ENCODE data around the gene TXNDC5.
"Not testable (repeated sequence)": the region's sequence is repeated elsewhere in the genome, so short reads cannot be mapped to it uniquely, and the experiment has no call there.

Gene TXNDC5

DNA sequence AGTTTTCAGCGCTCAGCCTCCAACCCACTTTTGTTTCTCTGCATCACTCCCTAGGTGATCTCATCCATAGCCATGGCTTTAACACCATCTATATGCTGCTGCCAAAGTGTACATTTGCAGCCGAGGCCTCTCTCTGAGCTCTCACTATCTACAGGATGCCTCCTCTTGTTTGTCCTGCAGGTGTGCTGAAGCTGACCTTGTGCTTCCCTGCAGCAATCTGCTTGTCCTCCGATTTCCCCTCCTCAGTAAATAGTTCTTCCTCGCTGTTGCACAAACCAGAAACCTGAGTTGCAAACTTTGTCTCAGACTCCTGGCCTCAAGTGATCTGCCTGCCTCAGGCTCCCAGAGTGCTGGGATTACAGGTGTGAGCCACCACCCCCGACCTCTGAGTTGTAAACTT, 3.7 kb upstream of the TXNDC5 start:
- no peak for DNase-seq (ENCODE audit: low spot score)

GRCh38 chr6:7912736-7913517, 2.3 kb upstream of the TXNDC5 start:
- DNase-seq (ENCODE audit: low spot score): no peak

DNA sequence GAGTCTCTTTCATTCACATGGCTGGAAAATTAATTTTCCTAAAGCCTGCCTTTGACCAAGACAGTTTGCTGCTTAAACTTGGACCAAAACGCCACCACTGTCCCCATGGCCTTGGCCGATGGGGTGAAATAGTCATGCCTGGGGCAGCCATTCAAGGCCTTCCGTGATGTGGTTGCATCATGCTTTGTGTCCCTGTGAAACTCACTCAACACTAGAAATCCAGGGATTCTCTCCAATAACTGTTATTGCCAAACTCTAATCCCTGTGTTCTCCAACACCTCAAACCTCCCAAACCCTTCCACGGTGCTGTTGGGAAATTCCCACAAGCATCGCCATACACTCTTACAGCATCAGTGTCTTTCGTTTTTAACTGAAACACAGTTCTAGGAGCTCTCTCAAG, 1.4 kb upstream of the TXNDC5 start:
- DNase-seq (ENCODE audit: low spot score): no peak

DNA sequence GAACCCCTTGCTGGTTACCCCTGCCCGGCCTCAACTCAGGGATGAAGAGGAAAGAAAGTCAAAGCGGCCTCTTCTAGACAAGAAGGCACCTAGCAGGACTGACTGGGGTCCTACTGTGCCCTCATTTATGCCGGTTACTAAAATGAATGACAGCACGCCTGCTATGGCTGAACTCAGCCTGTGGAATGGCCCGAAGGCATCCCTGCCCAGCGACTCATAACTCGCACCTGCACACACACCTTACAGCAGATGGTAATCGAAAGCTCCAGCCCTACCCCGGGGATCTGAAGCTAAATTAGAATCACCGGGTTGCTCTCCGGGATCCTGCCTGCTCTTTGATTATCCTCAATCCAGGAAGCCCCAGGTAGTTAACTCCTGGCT, 747 bp upstream of the TXNDC5 start:
- DNase-seq (ENCODE audit: low spot score): no peak

- DNase-seq (ENCODE audit: low spot score): no peak
Measured at GRCh38 chr6:7910298-7910653, 312 bp downstream of the TXNDC5 start.

- no peak for DNase-seq (ENCODE audit: low spot score)
Measured at GRCh38 chr6:7909323-7910276, 988 bp downstream of the TXNDC5 start.

GRCh38 chr6:7907159-7907558, 3.4 kb downstream of the TXNDC5 start:
- DNase-seq (ENCODE audit: low spot score): no peak

DNA sequence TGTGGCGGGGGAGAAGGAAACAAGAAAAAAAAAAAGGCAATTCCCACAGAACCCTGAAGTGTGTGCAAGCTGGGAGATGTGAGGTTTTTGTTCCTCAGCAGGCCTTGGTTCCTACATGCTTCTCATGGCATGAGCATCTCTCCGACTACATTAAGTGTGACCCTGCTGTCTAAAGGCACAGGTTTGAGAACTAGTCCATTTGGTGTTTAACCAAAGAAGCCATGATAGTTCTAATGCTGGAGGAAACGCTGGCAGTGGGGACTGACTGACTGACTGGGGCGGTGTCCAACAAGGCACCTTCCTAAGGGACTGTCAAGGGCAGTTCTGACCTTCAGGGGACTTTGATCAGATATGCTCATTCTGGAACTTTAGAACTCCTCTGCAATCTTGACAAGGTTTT, 3.8 kb downstream of the TXNDC5 start:
- no peak for DNase-seq (ENCODE audit: low spot score)

DNA sequence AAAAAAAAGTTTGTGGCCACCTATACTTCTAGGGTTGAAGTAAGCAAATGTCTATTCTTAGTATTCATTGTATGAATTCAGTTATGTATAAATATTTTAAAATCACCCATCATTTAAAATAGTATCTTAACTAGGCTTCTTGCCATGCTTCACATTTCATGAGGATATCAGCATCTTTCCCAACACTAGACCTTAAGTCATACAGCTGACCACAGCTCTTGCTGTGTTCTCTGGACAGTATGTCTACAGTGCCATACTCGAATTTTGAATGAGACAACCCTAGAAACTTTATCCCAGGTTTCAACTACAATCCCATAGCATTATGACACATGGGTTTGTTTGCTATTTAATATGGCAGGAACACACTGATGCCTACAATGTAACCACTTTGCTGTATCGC, 5.2 kb downstream of the TXNDC5 start:
- no peak for DNase-seq (ENCODE audit: low spot score)

- DNase-seq (ENCODE audit: low spot score): no peak
Measured at GRCh38 chr6:7904654-7905319, 5.8 kb downstream of the TXNDC5 start.

- no peak for DNase-seq (ENCODE audit: low spot score)
Measured at GRCh38 chr6:7903673-7904072, 6.9 kb downstream of the TXNDC5 start.

DNA sequence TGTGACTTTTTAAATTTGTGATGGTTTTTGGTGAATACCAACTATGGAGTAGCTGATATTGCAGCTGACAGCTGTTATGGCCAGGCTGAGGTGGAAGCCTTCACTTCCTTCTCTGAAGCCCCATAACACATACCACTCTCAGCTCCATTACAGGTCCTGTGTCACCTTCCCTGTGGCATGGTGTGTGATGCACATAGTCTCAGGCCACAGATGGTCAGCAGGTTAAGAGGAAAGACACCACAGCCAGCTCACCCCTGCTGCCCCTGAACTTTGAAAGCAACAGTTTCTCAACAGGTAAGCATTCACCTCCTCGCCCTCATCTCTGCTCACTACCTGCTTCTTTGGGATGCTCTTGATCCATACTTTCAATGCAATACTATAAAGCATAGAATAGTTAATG, 7.7 kb downstream of the TXNDC5 start:
- DNase-seq (ENCODE audit: low spot score): no peak

- no peak for DNase-seq (ENCODE audit: low spot score)
Measured at GRCh38 chr6:7902221-7902620, 8.4 kb downstream of the TXNDC5 start.

DNA sequence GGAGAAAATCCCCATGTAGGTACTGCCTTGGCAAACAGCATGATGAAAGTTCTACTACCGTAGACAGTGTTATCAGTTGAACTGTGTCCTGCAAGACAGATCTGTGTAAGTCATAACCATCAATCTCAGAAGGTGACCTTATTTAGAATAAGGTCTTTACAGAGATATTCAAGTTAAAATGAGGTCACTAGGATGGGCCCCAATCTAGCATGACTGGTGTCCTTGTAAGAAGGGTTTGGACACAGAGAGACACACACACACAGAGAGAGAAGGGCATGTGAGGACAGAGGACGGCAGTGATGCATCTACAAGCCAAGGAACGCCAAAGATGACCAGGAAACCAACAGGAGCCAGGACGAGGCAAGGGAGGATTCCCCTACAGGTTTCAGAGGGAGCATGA, 8.8 kb downstream of the TXNDC5 start:
- DNase-seq (ENCODE audit: low spot score): no peak

DNA sequence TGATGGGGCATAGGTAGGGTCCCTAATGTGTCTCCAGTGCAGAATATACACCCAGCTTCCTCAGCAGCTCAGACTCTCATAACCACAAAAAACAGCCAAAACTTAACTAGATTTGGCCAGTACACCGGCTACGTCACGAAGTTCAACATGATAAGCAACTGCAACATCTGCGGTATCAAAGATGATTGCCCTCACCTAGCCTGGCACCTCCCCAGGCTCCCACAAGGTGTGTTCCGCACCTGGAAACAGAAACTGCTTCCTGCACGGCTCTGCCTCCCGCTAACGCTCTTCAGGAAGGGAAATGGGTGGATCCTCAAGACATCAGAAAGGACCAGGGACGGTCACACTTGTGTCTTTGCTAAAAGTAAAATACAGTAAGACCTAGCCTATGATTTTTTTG, 9.5 kb downstream of the TXNDC5 start:
- DNase-seq (ENCODE audit: low spot score): no peak

GRCh38 chr6:7900621-7901020, 10.0 kb downstream of the TXNDC5 start:
- DNase-seq (ENCODE audit: low spot score): no peak

GRCh38 chr6:7899889-7900213, 10.7 kb downstream of the TXNDC5 start:
- peak; percentile 23 for DNase-seq (ENCODE audit: low spot score)

- peak; percentile 54 for DNase-seq (ENCODE audit: low spot score)
Measured at GRCh38 chr6:7899101-7899888, 11.3 kb downstream of the TXNDC5 start.

- not testable (repeated sequence) for DNase-seq (ENCODE audit: low spot score)
Measured at GRCh38 chr6:7898193-7898586, 12.4 kb downstream of the TXNDC5 start.

DNA sequence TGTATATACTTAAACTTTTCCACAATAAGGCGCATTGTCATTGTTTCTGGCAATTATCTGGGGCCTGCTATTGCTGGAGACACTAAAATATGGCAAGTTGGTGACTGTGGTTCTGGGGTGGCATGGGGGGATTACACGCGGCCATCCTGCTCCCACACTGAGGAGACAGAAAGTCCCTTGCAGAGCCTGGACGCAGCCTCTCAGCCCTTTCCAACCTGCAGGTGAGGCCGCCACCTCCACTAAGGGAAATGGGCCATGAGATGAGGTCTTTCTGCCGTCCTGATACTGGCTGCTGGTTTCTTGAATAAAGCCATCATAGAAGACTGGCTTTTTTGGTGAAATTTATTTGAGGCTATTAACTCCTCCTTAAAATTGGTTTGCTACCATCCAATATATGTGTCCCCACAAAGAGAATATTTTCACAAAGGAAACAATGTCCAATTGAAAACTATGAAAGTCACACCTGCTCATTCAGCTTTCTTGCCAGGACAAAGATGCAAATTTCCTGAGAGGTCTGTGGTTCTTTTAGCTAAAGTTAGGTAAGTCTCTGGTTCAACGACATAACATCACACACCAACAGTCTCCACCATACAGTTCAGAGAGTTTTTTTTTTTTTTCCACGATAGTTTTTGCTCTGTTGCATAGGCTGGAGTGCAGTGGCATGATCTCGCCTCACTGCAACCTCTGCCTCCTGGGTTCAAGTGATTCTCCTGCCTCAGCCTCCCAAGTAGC, 13.0 kb downstream of the TXNDC5 start:
- no peak for DNase-seq (ENCODE audit: low spot score)

DNA sequence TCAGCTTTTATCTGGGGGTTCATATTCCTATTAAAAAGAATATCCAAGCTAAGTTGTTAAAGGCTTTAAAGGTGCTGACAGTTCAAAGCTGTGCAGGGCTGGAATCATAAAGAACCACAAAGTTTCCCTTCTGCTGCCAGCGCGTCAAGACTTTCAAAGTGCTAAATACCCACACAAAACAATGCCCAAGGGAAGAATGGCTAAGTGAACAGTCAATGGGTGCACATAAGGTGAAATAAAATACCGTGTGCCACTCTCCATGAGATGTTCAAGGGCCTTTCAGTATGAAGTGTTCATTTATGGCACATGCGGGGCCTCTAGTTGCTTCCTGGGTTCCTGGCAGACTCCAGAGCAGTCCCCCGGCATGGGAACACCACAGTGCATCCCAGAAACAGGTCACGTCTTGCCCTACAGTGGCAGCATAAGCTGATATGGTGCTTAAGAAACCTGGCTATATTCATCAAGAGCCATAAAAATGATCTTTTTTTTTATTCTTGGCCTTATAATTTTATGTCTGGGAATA, 14.1 kb downstream of the TXNDC5 start:
- no peak for DNase-seq (ENCODE audit: low spot score)

Data from hematopoietic multipotent progenitor cell treated with erythropoietin and hydrocortisone succinate and interleukin-3 and kit ligand, for 17 days (in vitro differentiated cells).